Colonic mucosa (tissue), 4 donors: ENCODE data around the gene FADS2. TPM values are rescaled to one million over a fixed set of nuclear protein-coding genes. Genes with fewer than 3 reads are reported as not detected.

Experiments used
- DNase-seq: peaks from one replicate; pipeline ENCODE4 v3.0.0-alpha.2; 2020
- H3K27ac ChIP-seq: fragments of 200-600 bp; one replicate; pipeline ENCODE4 v1.8.0; 2021
- H3K27me3 ChIP-seq: fragments of 200-600 bp; one replicate; pipeline ENCODE4 v1.8.0; 2021
- H3K36me3 ChIP-seq: fragments of 200-600 bp; one replicate; pipeline ENCODE4 v1.8.0; 2021
- H3K4me1 ChIP-seq: fragments of 200-600 bp; one replicate; pipeline ENCODE4 v1.8.0; 2021; ENCODE audit warnings: mild to moderate bottlenecking
- H3K4me3 ChIP-seq: fragments of 200-600 bp; one replicate; pipeline ENCODE4 v1.8.0; 2021
- H3K9ac ChIP-seq, 2 donors: one replicate each; pipeline ENCODE4 v1.7.0; 2013; ENCODE audit warnings: control low read depth in 2 of 2, low read depth in 2 of 2, low read length in 2 of 2
- H3K9me3 ChIP-seq: fragments of 200-600 bp; one replicate; pipeline ENCODE4 v1.8.0; 2021
- intact Hi-C: fragments of 100-400 bp; cut with DNase I; formaldehyde crosslinking; loops from one replicate; pipeline ENCODE4 v1.14.1; 2022
- total RNA-seq, 2 donors: library from RNA; stranded (reverse); fragmentation: NEBNext Ultra II Directional in 1 of 2; extraction: Animal tissue kit (Norgen Biotek cat#: 25700) in 1 of 2; gene quantifications; one replicate each; pipeline ENCODE4 v1.2.1, GENCODE V29; 2021
- TF ChIP-seq, protein P1 (sequence below): fragments of 200-600 bp; IDR thresholded peaks from one replicate; pipeline ENCODE4 v1.8.0; 2022; ENCODE audit warnings: antibody characterized with exemption, mild to moderate bottlenecking
- donor health status: healthy.
- donor health status: DM: no; HTN: no; CAD: no.
- donor health status: DM: no; HTN: no; CAD: no.

FADS2 gene
- total RNA-seq, 2 donors from 2014 or later: 13.9 to 38.6 TPM

DNA sequence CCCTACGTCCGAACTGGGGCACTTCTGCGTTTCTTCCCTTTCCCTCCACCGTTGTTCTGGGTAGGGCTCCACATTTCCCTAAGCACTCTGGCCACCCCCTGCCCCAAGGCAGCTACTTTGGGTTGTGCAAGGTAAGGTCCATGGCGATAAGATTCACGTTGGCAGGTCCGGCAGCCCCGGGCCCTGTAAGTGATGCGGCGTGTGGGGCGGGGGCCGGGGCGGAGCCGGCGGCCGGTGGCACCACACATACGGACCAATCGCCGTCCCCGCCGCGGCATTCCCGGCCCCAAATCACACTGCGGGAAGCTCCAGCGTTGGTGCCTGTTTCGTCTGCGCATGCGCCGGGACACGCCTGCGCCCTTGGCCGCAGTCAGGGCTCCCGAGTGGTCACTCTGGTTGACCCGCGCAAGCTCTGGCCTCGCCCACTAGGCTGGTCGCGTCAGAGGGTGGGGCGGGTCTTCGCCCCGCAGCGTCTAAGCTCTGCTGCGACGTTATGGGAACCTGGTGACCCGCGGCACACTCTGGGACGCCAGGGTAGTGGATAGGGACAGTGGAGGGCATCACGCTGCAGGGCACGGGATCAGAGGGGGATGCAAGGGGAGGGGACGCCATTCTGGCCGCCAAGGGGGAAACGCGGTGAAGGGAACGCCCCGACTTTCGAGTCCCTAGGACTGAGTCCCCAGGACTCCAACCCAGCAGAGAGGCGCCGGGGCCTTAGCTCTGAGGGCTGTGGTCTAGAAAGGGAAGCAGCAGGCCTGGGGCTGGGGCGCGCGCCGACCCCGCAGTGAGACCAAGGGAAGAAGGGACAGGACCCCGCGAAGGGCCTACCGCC, 12.9 kb upstream of the FADS2 start:
- intact Hi-C loops: no loop called here
- Histone ChIP-seq H3K9ac (peak overlapping the region; percentile 71 to 94), H3K9me3 (no peaks in the 10 kb centered on the region), H3K4me1 (no peaks in the 10 kb centered on the region), H3K36me3 (no peaks in the 10 kb centered on the region), H3K27me3 (peaks cover 7% of the 10 kb centered on the region), H3K27ac (peak overlapping the region; percentile 95), H3K4me3 (peak overlapping the region; percentile 75)
- DNase-seq: peak; percentile 91
- TF ChIP-seq, protein P1, sequence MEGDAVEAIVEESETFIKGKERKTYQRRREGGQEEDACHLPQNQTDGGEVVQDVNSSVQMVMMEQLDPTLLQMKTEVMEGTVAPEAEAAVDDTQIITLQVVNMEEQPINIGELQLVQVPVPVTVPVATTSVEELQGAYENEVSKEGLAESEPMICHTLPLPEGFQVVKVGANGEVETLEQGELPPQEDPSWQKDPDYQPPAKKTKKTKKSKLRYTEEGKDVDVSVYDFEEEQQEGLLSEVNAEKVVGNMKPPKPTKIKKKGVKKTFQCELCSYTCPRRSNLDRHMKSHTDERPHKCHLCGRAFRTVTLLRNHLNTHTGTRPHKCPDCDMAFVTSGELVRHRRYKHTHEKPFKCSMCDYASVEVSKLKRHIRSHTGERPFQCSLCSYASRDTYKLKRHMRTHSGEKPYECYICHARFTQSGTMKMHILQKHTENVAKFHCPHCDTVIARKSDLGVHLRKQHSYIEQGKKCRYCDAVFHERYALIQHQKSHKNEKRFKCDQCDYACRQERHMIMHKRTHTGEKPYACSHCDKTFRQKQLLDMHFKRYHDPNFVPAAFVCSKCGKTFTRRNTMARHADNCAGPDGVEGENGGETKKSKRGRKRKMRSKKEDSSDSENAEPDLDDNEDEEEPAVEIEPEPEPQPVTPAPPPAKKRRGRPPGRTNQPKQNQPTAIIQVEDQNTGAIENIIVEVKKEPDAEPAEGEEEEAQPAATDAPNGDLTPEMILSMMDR: no peak

DNA sequence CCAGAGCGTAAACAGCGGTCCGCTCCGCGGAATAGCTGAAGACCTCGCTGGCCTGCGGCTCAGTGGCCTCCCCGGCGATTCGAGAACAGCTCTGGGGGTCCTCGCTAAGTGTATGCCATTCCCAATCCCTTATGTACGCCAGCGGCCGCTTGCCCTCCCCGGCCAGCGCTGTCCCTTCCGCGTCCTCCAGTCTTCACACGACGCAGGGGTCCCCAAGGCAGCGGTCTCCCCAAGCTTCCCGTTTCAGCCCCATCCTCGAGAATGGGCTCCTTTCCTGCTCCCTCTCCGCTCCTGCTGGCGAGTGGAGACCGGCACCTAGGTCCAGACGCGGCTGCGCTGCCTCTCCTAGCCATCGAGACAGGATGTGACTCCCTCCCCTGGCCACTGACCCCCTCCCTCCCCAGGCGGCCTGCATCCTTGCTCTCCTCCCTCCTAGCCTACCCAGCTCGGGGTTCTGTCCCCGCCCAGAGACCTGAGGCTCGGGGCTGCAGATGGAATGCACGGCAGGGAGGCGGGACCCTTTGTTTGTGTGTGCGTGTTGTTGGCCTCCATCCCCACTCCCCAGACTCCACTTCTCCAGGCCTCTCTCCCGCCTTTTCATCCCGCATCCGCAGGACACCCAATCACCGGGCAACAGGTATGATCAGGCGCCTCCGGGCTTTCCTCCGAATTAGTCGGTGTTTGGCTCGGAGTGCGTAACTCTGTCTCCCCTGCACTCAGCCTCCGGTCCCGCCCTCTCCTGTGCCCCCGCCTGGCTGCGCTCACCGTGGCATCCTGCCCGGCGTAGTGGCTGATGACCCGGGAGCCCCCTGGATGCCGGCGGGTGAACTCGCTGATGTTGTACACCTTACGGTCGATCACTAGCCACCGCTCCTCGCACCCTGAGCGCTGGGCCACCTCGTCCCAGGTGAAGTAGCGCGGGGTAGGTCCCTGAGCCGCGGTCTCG, 12.0 kb upstream of the FADS2 start:
- Histone ChIP-seq H3K36me3 (no peaks in the 10 kb centered on the region), H3K4me3 (peak overlapping the region; percentile 75), H3K27me3 (peaks cover 7% of the 10 kb centered on the region), H3K27ac (peak overlapping the region; percentile 95), H3K9me3 (no peaks in the 10 kb centered on the region), H3K4me1 (no peaks in the 10 kb centered on the region), H3K9ac (peak overlapping the region; percentile 71 to 94)
- intact Hi-C loops: no loop called here
- TF ChIP-seq, protein P1: no peak
- DNase-seq: peak; percentile 61

DNA sequence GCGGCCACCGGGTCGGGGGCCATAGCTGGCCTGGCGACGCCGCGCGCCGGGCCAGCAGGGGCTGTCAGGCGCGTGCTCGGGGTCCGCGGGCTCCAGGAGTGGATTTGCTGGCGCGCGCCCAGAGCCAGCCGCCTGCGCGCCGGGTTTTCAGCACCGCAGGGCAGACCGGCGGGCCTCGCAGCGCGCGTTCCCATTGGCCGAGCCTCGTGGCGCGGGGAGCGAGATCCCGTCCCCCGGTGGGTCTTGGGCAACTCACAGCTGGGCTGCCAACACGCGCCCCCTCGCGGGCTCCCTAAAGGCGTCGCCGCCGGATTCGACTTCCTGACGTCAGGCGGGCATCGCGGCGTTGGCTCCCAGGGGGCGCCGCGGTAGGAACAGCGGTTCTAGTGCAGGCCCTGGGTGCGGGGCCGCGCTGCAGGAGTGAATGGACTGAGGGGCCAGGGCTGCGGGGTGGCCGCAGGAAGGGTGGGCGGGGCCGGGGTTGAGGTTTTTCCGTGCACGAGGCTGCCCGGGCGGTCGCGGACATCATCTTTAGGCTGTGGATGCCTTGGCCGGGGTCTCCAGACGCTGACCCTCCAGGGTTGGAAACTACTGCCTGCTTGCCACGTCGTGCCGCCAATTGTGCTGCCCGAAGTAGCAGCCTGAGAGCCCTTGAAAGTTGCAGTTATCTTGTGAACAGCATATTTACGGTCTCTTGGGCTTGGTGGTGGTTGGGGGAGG, 11.2 kb upstream of the FADS2 start, which contains the start of gene FADS1:
FADS1 (minus strand) TSS at position 268 of the 720 bp plus-strand sequence; CDS start at position 194, 74 bp downstream.
- Histone ChIP-seq H3K27me3 (peaks cover 7% of the 10 kb centered on the region), H3K36me3 (no peaks in the 10 kb centered on the region), H3K4me3 (peak within 1 kb of the TSS; percentile 75), H3K27ac (peak within 1 kb of the TSS; percentile 95), H3K9ac (peak within 1 kb of the TSS; percentile 71 to 94), H3K9me3 (no peaks in the 10 kb centered on the region), H3K4me1 (no peaks in the 10 kb centered on the region)
- TF ChIP-seq, protein P1: peak; percentile 38
- intact Hi-C loops: no loop called here
- peak; percentile 84 for DNase-seq

DNA sequence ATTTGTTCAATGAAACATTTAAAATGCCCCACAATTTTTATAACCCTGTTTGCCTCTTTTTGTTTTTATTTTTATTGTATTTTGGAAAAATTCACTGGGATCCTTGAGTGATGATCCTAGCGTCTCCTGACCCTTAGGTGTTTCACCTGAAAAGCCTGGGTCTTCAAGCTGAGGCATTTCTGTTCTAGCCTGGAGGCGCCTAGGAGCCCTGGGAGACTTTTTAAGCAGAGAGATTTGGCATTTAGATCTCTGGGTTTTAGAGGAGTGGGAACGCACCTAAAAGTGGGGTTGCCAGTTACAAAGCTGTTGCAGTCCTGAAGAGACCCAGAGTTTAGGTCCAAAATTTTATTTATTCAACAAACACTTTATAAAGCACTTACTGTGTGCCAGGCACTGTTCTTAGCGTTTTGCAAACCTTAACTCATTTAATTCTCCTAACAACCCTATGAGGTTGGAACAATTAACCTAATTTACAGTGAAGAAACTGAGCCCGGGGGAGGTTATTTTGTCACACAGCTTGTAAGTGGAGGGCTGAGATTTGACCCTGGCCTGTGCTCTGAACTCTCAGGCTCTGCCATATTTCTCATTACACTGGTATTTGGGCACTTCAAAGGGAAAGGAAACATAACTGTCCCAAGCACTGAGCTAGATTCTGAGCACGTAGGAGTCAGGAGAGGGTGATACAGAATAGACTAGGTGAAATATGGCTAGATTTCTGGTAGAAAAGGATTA, 10.5 kb upstream of the FADS2 start:
- no peaks in the 10 kb centered on the region for H3K9me3 ChIP-seq
- no peaks in the 10 kb centered on the region for H3K36me3 ChIP-seq
- intact Hi-C loops: no loop called here
- TF ChIP-seq, protein P1: no peak
- H3K27me3 ChIP-seq: peaks cover 7% of the 10 kb centered on the region
- H3K9ac ChIP-seq: no peak overlapping the region
- H3K4me3 ChIP-seq: no peak overlapping the region
- no peak for DNase-seq
- peak overlapping the region; percentile 95 for H3K27ac ChIP-seq
- no peaks in the 10 kb centered on the region for H3K4me1 ChIP-seq
